ENCODE data around the gene CCR7. TPM values are rescaled to one million over a fixed set of nuclear protein-coding genes. Genes with fewer than 3 reads are reported as not detected.

Gene CCR7
- total and polyA plus RNA-seq, 2 of the 4 experiments (the other 2 are of a cell fraction) = 0.14 to 0.36 TPM

GRCh38 chr17:40514013-40514875 lies 51.0 kb downstream of the CCR7 start:
- H2BK5ac ChIP-seq (ENCODE audit: low read depth, low read length, poor library complexity, severe bottlenecking) = no peak overlapping the region
- no peak overlapping the region for H3K23ac ChIP-seq (ENCODE audit: low read depth, low read length)
- H3K9me3 ChIP-seq (ENCODE audit: control insufficient read depth, insufficient read depth, low read length) = no peaks in the 10 kb centered on the region
- H2AK9ac ChIP-seq (replicated peaks; ENCODE audit: low read depth, low read length, poor library complexity) = no peak overlapping the region
- no peak for ATAC-seq (ENCODE audit: low read depth)
- CTCF ChIA-PET = no interaction called here
- H2BK120ac ChIP-seq (ENCODE audit: low read depth, low read length) = peak overlapping the region; percentile 29; the same call in 1 of the 2 replicates
- dilution Hi-C loops (cut with HindIII; ENCODE audit: low sequenced_read_pairs, unreplicated experiment) (no loop called here), in situ Hi-C loops (cut with MboI; ENCODE audit: low sequenced_read_pairs) (no loop called here), intact Hi-C loops (cut with micrococcal nuclease) (no loop called here)
- H2AK5ac ChIP-seq (ENCODE audit: low read depth, low read length) = peak overlapping the region; percentile 59; the same call in 1 of the 2 replicates
- no peak overlapping the region for H3K56ac ChIP-seq (ENCODE audit: extremely low read depth, insufficient read depth, low read length)
- no peak overlapping the region for H3K9ac ChIP-seq (ENCODE audit: low read depth, low read length)
- no peak overlapping the region for H4K5ac ChIP-seq (ENCODE audit: low read depth, low read length)
- no TSS peak for BruUV-seq (replicated peaks)
- H4K91ac ChIP-seq (ENCODE audit: insufficient read depth, low read depth, low read length) = 0 out of 2 replicates have a peak overlapping the region, but pooled peaks have one; percentile 23
- no peak overlapping the region for H3K4me3 ChIP-seq (ENCODE audit: insufficient read depth, low read depth, low read length)
- no peak overlapping the region for H3K4me2 ChIP-seq (ENCODE audit: low read depth, low read length)
- POLR2A ChIA-PET (ENCODE audit: unreplicated experiment) = no interaction called here
- peaks cover 34% of the 10 kb centered on the region for H3K4me1 ChIP-seq (ENCODE audit: control insufficient read depth, insufficient read depth, low read length)
- no peak overlapping the region for H2AFZ ChIP-seq (replicated peaks; ENCODE audit: low read length, poor library complexity)
- H3K36me3 ChIP-seq (ENCODE audit: control insufficient read depth, insufficient read depth, low read length) = no peaks in the 10 kb centered on the region
- H3K79me1 ChIP-seq (ENCODE audit: low read depth in 1 of 2, low read length in 2 of 2) = 0 out of 4 replicates have a peak, but pooled peaks cover 0 to 5% of the 10 kb centered on the region in 2 experiments
- H2BK15ac ChIP-seq (ENCODE audit: low read depth, low read length) = peak overlapping the region; percentile 68; the same call in 1 of the 3 replicates
- no peak overlapping the region for H3K18ac ChIP-seq (ENCODE audit: low read depth, low read length)
- DNase-seq = no peak
- H3K27ac ChIP-seq (ENCODE audit: insufficient read depth, low read length) = no peak overlapping the region
- WGBS, 2 experiments (ENCODE audit: extremely low coverage in 2 of 2, insufficient read length in 1 of 2) = 100% methylated on average over 5 of the region's 7 CpGs; no CpG with 5 or more reads in 1 of the 2 experiments
- no peaks in the 10 kb centered on the region for H3K27me3 ChIP-seq (ENCODE audit: control insufficient read depth, insufficient read depth, low read length)
- no peak overlapping the region for H3K14ac ChIP-seq (replicated peaks; ENCODE audit: low read depth, low read length)
- TF ChIP-seq, protein P1, sequence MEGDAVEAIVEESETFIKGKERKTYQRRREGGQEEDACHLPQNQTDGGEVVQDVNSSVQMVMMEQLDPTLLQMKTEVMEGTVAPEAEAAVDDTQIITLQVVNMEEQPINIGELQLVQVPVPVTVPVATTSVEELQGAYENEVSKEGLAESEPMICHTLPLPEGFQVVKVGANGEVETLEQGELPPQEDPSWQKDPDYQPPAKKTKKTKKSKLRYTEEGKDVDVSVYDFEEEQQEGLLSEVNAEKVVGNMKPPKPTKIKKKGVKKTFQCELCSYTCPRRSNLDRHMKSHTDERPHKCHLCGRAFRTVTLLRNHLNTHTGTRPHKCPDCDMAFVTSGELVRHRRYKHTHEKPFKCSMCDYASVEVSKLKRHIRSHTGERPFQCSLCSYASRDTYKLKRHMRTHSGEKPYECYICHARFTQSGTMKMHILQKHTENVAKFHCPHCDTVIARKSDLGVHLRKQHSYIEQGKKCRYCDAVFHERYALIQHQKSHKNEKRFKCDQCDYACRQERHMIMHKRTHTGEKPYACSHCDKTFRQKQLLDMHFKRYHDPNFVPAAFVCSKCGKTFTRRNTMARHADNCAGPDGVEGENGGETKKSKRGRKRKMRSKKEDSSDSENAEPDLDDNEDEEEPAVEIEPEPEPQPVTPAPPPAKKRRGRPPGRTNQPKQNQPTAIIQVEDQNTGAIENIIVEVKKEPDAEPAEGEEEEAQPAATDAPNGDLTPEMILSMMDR (conservative IDR thresholded peaks at IDR 0.05; ENCODE audit: low read depth, low read length) = no peak
- TF ChIP-seq BHLHE40 (IDR thresholded peaks at IDR 0.05; ENCODE audit: low read depth, low read length) = no peak
- peaks cover 41% of the 10 kb centered on the region for H3K9me1 ChIP-seq (ENCODE audit: insufficient read depth, low read length)
- H3K4ac ChIP-seq (ENCODE audit: low read depth, low read length) = 0 out of 2 replicates have a peak overlapping the region, but pooled peaks have one; percentile 30
- no peak overlapping the region; a peak in 1 of 4 replicates for H4K8ac ChIP-seq (ENCODE audit: low read depth in 2 of 2, low read length in 2 of 2)
- H4K20me1 ChIP-seq (ENCODE audit: insufficient read depth, low read length) = no peaks in the 10 kb centered on the region
- H2BK20ac ChIP-seq (ENCODE audit: low read depth, low read length) = peak overlapping the region; percentile 10; the same call in 1 of the 2 replicates

All from IMR-90 (cell line).